ENCODE measurements around the gene SOBP. TPM values are rescaled to one million over a fixed set of nuclear protein-coding genes. Genes with fewer than 3 reads are reported as not detected.

The SOBP gene
- total and polyA plus RNA-seq, 2 experiments from 2014 or later = 1.5 to 3.0 TPM

DNA sequence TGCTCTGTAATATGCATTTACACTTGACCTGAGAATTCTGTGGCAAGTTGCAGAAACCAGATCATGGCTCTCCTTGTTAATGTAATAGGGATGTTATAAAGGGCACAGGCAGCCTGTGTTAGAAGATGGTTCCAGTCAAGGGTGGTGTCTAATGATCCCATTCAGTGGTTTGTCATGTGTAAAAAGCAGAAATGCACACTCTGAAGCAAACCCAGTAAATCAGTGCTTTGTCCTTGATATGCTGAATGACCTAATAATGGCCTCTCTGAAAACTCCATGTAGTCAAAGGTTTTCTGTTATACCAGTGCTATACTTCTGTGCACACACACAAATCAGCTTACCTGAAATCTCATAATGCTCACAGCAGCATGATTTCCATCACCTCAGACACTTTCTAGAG lies 66.2 kb downstream of the SOBP start:
- Histone ChIP-seq H2AFZ (no peak overlapping the region), H3F3A (replicated peaks; ENCODE audit: low read depth) (no peaks in the 10 kb centered on the region), H3K79me2 (replicated peaks; ENCODE audit: insufficient read depth) (no peaks in the 10 kb centered on the region), H3K4me3 (no peak overlapping the region), H4K20me1 (replicated peaks; ENCODE audit: insufficient read depth) (no peaks in the 10 kb centered on the region), H3K4me2 (no peak overlapping the region), H3K4me1 (ENCODE audit: insufficient read depth) (peaks cover 7% of the 10 kb centered on the region), H3K9me2 (ENCODE audit: insufficient read depth) (0 out of 2 replicates have a peak, but pooled peaks cover 7% of the 10 kb centered on the region), H3K27ac (ENCODE audit: low read depth) (no peak overlapping the region), H3K27me3 (ENCODE audit: insufficient read depth) (no peaks in the 10 kb centered on the region), H3K36me3 (ENCODE audit: insufficient read depth) (no peaks in the 10 kb centered on the region; the same call in 1 of the 2 replicates)
- peaks cover 19% of the 10 kb centered on the region for H3K4me1 Mint-ChIP-seq
- no peak overlapping the region for H3K27ac Mint-ChIP-seq
- no peaks in the 10 kb centered on the region for H3K36me3 Mint-ChIP-seq (ENCODE audit: low read depth)
- no peak overlapping the region for H3K4me3 Mint-ChIP-seq
- TF ChIP-seq JUNB (IDR thresholded peaks at IDR 0.05; ENCODE audit: unreplicated experiment) (no peak), EZH2 (IDR thresholded peaks at IDR 0.05; ENCODE audit: low read depth, unreplicated experiment) (no peak)
- TF ChIP-seq, protein P1, sequence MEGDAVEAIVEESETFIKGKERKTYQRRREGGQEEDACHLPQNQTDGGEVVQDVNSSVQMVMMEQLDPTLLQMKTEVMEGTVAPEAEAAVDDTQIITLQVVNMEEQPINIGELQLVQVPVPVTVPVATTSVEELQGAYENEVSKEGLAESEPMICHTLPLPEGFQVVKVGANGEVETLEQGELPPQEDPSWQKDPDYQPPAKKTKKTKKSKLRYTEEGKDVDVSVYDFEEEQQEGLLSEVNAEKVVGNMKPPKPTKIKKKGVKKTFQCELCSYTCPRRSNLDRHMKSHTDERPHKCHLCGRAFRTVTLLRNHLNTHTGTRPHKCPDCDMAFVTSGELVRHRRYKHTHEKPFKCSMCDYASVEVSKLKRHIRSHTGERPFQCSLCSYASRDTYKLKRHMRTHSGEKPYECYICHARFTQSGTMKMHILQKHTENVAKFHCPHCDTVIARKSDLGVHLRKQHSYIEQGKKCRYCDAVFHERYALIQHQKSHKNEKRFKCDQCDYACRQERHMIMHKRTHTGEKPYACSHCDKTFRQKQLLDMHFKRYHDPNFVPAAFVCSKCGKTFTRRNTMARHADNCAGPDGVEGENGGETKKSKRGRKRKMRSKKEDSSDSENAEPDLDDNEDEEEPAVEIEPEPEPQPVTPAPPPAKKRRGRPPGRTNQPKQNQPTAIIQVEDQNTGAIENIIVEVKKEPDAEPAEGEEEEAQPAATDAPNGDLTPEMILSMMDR (conservative IDR thresholded peaks at IDR 0.05; ENCODE audit: low read depth in 2 of 2) = no peak
- H3K9me3 Mint-ChIP-seq = no peaks in the 10 kb centered on the region
- DNase-seq (ENCODE audit: low spot score) (no peak), ATAC-seq (no peak)
- no peaks in the 10 kb centered on the region for H3K27me3 Mint-ChIP-seq (ENCODE audit: insufficient read depth, low read depth, poor library complexity)

DNA sequence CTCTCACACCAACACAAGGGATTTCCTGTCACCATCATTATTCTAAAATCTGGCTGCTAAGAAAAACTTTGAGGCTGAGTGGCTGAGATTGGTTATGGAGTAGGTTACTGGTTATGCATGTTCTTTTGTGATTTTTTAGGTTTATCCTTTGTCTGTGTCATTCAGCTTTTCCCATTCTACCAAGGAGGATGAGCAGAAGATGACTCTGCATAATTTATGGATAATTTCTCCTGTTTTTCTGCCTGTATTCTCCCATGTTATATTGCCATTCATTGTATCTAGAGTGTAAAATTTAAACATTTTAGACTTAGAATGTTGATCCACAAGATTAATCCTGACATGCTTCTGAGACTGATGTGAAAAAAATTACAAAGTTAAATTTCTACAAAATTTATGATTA lies 67.8 kb downstream of the SOBP start:
- Mint-ChIP-seq H3K4me3 (no peak overlapping the region), H3K27me3 (ENCODE audit: insufficient read depth, low read depth, poor library complexity) (no peaks in the 10 kb centered on the region), H3K9me3 (no peaks in the 10 kb centered on the region), H3K27ac (no peak overlapping the region), H3K36me3 (ENCODE audit: low read depth) (no peaks in the 10 kb centered on the region), H3K4me1 (peaks cover 28% of the 10 kb centered on the region)
- no peaks in the 10 kb centered on the region for H3K79me2 ChIP-seq (replicated peaks; ENCODE audit: insufficient read depth)
- no peak overlapping the region for H2AFZ ChIP-seq
- no peaks in the 10 kb centered on the region for H3K27me3 ChIP-seq (ENCODE audit: insufficient read depth)
- no peak overlapping the region for H3K27ac ChIP-seq (ENCODE audit: low read depth)
- no peak overlapping the region for H3K4me3 ChIP-seq
- H3K4me2 ChIP-seq = no peak overlapping the region
- no peak for ATAC-seq
- H4K20me1 ChIP-seq (replicated peaks; ENCODE audit: insufficient read depth) = no peaks in the 10 kb centered on the region
- H3K9me2 ChIP-seq (ENCODE audit: insufficient read depth) = 0 out of 2 replicates have a peak, but pooled peaks cover 3% of the 10 kb centered on the region
- H3K36me3 ChIP-seq (ENCODE audit: insufficient read depth) = no peaks in the 10 kb centered on the region
- peaks cover 15% of the 10 kb centered on the region for H3K4me1 ChIP-seq (ENCODE audit: insufficient read depth)
- no peaks in the 10 kb centered on the region for H3F3A ChIP-seq (replicated peaks; ENCODE audit: low read depth)
- DNase-seq (ENCODE audit: low spot score) = no peak
- TF ChIP-seq STAT1 (IDR thresholded peaks at IDR 0.05; ENCODE audit: unreplicated experiment) (no peak), REST (IDR thresholded peaks at IDR 0.05; ENCODE audit: unreplicated experiment) (no peak), ZNF331 (CRISPR knock-in tag; IDR thresholded peaks at IDR 0.05; ENCODE audit: low read depth) (no peak), EZH2 (IDR thresholded peaks at IDR 0.05; ENCODE audit: low read depth, unreplicated experiment) (no peak), EZH2phosphoT487 (IDR thresholded peaks at IDR 0.05; ENCODE audit: unreplicated experiment) (no peak)
- TF ChIP-seq, protein P2, sequence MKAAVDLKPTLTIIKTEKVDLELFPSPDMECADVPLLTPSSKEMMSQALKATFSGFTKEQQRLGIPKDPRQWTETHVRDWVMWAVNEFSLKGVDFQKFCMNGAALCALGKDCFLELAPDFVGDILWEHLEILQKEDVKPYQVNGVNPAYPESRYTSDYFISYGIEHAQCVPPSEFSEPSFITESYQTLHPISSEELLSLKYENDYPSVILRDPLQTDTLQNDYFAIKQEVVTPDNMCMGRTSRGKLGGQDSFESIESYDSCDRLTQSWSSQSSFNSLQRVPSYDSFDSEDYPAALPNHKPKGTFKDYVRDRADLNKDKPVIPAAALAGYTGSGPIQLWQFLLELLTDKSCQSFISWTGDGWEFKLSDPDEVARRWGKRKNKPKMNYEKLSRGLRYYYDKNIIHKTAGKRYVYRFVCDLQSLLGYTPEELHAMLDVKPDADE (IDR thresholded peaks at IDR 0.05) = no peak
- TF ChIP-seq, protein P1 (conservative IDR thresholded peaks at IDR 0.05; ENCODE audit: low read depth in 2 of 2) = no peak
